Measurements from ENCODE around the gene NR1H4.

GRCh38 chr12:100518376-100518775, 44.7 kb downstream of the NR1H4 start:
- TF ChIP-seq CTCF (IDR thresholded peaks at IDR 0.05; ENCODE audit: low read length) (no peak), EZH2 (optimal IDR thresholded peaks at IDR 0.05; ENCODE audit: low read depth, low read length) (no peak)
